ENCODE results near the gene RAB28. TPM values are rescaled to one million over a fixed set of nuclear protein-coding genes. Genes with fewer than 3 reads are reported as not detected.

Gene RAB28
- total RNA-seq, 2 donors from 2014 or later: 13.2 to 15.8 TPM

- ATAC-seq: no peak
- DNase-seq: no peak
- intact Hi-C loops (cut with DNase I, micrococcal nuclease): no loop called here
Measured at GRCh38 chr4:13347517-13348125, 136.5 kb downstream of the RAB28 start.

GRCh38 chr4:13344216-13344615, 139.9 kb downstream of the RAB28 start:
- DNase-seq (no peak), ATAC-seq (no peak)
- intact Hi-C loops (cut with DNase I, micrococcal nuclease): no loop called here

GRCh38 chr4:13340672-13341071, 143.5 kb downstream of the RAB28 start:
- DNase-seq (no peak), ATAC-seq (no peak)
- intact Hi-C loops (cut with DNase I, micrococcal nuclease): no loop called here

DNA sequence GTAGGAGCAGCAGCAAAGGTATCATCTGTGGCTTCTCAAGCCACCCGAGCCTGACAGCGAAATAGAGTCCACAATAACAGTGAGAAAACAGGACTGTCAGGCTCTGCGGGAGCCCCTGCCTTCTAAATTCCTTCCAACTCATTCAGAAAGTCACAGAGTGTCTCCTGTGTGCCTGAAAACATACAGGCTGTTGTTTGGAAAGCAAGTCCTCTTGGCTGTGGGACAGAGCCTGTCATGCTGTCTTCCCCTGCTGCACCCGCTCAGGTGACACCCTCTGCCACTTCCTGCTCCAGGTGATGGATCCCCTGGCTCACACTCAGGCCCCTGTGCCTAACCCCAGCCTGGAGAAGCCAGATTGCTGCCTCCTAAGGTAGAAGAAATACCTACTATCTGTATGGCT, 152.3 kb downstream of the RAB28 start:
- intact Hi-C loops (cut with DNase I, micrococcal nuclease): no loop called here
- ATAC-seq (no peak), DNase-seq (no peak)

DNA sequence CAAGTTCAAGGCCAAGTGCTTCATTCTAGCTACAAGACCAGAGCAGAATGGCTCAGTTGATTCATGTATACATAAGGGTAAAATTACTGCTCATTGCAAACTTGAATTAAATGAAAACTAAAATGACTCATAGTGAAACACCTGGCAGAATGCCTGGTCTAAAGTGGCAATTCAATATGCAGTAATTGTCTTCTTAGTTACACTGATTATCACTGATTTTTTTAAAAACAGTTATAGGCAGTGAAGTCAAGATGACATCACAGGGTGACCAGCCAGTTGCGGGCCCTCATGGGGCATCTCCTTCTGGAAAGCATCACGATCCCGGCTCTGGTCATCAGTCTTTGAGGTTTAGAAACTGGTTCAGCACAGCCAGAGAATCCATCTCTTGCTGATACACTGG, 154.2 kb downstream of the RAB28 start:
- ATAC-seq: peak; percentile 42
- no peak for DNase-seq
- intact Hi-C loops (cut with DNase I, micrococcal nuclease): no loop called here

DNA sequence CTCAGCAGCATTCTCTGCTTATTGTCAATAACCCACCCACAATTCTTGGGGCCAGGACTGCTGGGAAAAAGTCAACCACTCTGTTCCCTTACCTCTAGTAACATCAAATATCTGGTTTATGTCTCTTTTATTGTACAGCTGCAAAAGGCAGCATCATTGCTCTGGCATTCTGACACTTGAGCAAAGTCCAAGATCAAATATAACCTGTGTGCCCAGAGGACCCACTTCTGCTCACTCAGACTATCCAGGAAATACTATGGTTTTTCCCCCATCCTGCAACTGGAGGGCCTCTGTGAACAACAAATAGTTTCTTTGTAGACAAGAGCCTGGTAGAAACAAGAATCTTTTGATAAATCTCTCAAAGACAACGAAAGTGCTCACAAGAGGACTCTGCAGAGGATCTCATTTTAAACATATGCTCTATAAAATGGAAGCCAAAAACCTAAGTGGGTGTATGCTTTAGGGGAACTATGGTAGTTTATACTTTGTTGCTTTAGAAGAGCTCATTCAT, 154.7 kb downstream of the RAB28 start:
- intact Hi-C loops (cut with DNase I, micrococcal nuclease): no loop called here
- DNase-seq (no peak), ATAC-seq (peak; percentile 59)

DNA sequence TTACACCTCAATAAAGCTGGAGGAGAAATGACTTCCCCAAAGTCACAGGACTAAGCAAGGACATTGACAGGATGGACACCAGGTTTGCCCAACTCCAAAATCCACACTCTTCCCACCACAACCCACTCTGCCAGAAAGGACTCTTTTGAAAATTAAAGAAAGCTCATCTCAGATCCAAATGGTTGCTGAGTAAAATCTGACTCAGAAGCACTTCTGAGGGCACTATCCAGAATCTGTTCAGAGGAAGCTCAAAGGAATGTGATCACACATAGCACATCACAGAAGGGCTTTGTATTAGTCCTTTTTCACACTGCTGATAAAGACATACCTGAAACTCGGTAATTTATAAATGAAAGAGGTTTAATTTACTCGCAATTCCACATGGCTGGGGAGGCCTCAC, 155.5 kb downstream of the RAB28 start:
- intact Hi-C loops (cut with DNase I, micrococcal nuclease): no loop called here
- ATAC-seq (no peak), DNase-seq (no peak)

- DNase-seq (no peak), ATAC-seq (no peak)
- intact Hi-C loops (cut with DNase I, micrococcal nuclease): no loop called here
Measured at GRCh38 chr4:13327991-13328390, 156.1 kb downstream of the RAB28 start.

- ATAC-seq (no peak), DNase-seq (no peak)
- intact Hi-C loops (cut with DNase I, micrococcal nuclease): no loop called here
Measured at GRCh38 chr4:13325744-13326143, 158.4 kb downstream of the RAB28 start.

GRCh38 chr4:13323921-13324320, 160.2 kb downstream of the RAB28 start:
- DNase-seq: no peak
- intact Hi-C loops (cut with DNase I, micrococcal nuclease): no loop called here
- ATAC-seq: no peak

GRCh38 chr4:13322681-13323101, 161.4 kb downstream of the RAB28 start:
- ATAC-seq: no peak
- DNase-seq: no peak
- intact Hi-C loops (cut with DNase I, micrococcal nuclease): no loop called here

Other genes starting within 250 kb of the RAB28 start
- 1 to 10 TPM in 1 of 2 donors, under 1 TPM in 1; 0.09 to 2.5 TPM for gene NKX3-2, start 60.2 kb upstream of the RAB28 start, total RNA-seq
- gene BOD1L1, start 143.4 kb upstream of the RAB28 start, total RNA-seq: 10 to 100 TPM; 28.6 to 31.9 TPM